GM12891 (cell line): ENCODE results near the gene UBASH3A.

Source experiments
- PAX5 ChIP-seq: IDR thresholded peaks from 2 replicates; pipeline ENCODE4 v1.6.1; 2011; ENCODE audit warnings: low read length, moderate library complexity, mild to moderate bottlenecking; ENCODE audit not compliant: insufficient read depth, severe bottlenecking
- POLR2A ChIP-seq: IDR thresholded peaks from 2 replicates; pipeline ENCODE4 v1.6.1; 2011; ENCODE audit warnings: low read depth, low read length, control low read depth
- POLR2AphosphoS5 ChIP-seq: IDR thresholded peaks from 2 replicates; pipeline ENCODE4 v1.6.1; 2011; ENCODE audit warnings: low read depth, low read length, control low read depth
- POU2F2 ChIP-seq: IDR thresholded peaks from 2 replicates; pipeline ENCODE4 v1.6.1; 2011; ENCODE audit warnings: low read depth, mild to moderate bottlenecking, control low read depth, low read length, moderate library complexity
- SPI1 ChIP-seq: IDR thresholded peaks from 2 replicates; pipeline ENCODE4 v1.6.1; 2011; ENCODE audit warnings: low read depth, low read length, control low read depth
- TAF1 ChIP-seq: IDR thresholded peaks from 2 replicates; pipeline ENCODE4 v1.6.1; 2011; ENCODE audit warnings: low read depth, low read length, control low read depth

DNA sequence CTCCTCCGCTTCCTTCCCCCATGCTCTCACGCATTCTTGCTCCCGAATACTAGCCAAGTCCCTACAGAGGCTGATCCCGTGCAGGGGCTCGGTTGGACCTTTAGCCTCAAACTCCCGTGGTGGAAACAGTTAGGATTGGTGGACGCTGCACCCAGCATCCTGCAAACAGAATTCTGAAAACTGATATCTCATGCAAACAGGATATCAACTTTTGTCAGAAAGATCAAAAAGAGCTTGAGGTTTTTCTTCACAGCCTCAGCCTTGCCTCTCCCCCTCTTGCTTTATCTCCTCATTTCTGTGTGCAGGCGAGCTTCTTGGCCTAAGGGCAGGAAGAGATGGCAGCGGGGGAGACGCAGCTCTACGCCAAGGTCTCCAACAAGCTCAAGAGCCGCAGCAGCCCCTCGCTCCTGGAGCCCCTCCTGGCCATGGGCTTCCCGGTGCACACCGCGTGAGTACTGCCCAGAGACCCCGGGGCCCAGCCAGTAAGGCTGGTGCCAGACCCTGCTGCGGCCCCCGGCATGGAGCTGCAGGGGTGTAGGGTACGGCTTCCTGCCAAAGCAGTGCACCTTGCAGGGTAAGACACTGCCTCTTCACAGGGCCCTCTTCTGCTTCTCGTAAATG is at the start of gene UBASH3A:
- TF ChIP-seq TAF1 (no peak), POLR2A (no peak), PAX5 (no peak), POLR2AphosphoS5 (no peak), SPI1 (no peak), POU2F2 (no peak)
